GM12864 (cell line): ENCODE data around the gene TP53I11.

Experiments used
- DNase-seq: peaks from one replicate; pipeline ENCODE4 v3.0.0-alpha.2; 2011; ENCODE audit warnings: low read depth
- H3K4me3 ChIP-seq: 2 replicates; pipeline ENCODE4 v1.5.1; 2011; ENCODE audit warnings: mild to moderate bottlenecking, low read depth, low read length, control low read depth
- CTCF ChIP-seq: IDR thresholded peaks from 2 replicates; pipeline ENCODE4 v1.5.1; 2011; ENCODE audit warnings: low read depth, mild to moderate bottlenecking, moderate library complexity, low read length, control low read depth, inconsistent platforms; ENCODE audit errors: missing control alignments

The TP53I11 gene

DNA sequence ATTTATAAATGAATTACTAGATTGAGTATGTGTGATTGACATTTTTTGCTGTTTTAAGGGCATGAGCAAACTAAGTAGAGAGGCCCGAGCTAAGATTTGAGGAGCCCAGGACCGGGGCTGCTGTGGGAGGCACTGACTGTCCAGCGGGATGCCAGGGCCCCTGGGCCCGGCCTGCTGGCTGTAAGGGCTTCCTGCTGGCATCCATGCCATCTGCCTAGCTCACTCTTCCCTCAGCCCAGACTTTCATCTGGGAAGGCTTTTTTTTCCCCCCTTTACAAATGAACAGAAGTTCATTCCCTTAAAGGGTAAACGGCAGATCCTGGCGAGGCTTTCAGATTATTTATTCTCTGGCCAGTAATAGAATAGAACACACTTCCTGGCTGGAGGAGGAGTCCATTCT is 16.0 kb upstream of the TP53I11 start:
- no peak overlapping the region for H3K4me3 ChIP-seq
- DNase-seq, result no peak
- TF ChIP-seq CTCF, result no peak

DNA sequence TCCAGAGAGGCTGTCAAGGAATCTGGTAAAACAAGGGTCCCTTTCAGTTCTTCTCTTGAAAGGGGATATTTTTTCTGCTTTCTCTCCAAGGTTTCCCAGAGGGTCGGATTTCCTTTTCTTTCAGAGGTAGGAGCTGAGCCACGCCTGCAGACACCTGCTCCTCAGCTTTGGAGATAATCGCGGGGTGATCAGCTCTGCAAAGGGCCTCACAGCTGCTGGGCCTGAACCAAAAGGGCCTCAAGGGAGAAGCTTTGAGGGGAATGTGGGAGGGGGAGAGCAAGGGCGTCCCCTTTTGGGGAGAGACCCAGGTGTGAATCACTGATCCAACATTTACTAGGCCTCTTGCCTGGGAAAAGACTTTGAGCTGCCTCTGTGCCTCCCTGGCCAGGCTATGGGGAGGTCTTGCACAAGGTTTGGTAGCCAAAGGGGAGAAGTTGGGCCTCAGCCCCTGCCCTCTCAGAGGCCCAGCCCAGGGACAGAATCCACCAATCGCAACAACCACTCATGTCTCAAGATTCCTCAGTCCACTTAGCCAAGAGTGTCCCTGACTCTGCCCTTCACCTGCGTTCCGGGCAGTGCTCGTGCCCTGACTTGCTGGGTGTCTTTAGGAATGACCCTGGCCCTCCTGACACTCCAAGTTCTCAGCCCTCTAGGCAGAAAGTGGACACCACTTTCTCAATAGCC is 14.0 kb upstream of the TP53I11 start:
- H3K4me3 ChIP-seq, result no peak overlapping the region
- no peak for TF ChIP-seq CTCF
- no peak for DNase-seq

DNA sequence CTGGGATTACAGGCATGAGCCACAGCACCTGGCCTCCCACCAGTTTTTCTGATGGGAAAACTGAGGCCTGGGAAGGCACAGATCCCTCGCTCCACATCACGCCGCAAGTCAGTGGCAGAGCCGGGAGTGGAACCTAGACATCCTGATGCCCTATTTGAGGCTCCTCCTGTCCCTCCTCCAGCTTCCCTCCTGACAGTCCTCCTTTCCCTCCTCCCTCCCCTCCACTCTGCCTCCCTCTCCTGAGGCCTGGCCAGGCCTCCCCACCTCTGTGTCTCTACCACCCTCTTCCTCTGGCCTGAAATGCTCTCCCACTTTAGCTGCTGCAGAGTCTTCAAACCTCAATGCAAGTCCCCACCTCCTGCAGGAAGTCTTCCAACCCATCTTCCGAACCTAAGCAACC is 13.3 kb upstream of the TP53I11 start:
- no peak for DNase-seq
- no peak for TF ChIP-seq CTCF
- no peak overlapping the region for H3K4me3 ChIP-seq

- no peak for TF ChIP-seq CTCF
- DNase-seq, result no peak
- H3K4me3 ChIP-seq, result no peak overlapping the region
These were observed 12.5 kb upstream of the TP53I11 start for GRCh38 chr11:44963136-44963535.

DNA sequence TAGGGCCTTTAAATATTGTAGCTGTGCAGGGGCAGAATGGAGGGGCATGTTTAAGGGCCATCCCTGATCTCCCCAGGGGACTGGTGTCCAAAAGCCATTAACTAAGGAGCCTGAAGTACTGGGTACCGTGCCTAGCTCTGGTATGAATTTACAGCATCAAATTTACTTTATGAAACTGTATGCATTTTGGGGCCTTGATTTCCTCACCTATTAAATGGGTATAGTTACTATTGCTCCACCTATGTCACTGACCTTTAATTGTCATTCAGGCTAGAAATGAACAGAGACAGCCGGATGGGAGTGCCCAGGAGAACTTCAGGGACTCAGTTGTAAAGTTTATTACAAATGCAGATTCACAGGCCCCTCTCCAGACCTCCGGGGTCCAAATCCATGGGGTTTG is 11.8 kb upstream of the TP53I11 start:
- H3K4me3 ChIP-seq, result no peak overlapping the region
- no peak for DNase-seq
- TF ChIP-seq CTCF, result no peak

- H3K4me3 ChIP-seq, result no peak overlapping the region
- no peak for DNase-seq
- TF ChIP-seq CTCF, result no peak
These were observed 9.6 kb upstream of the TP53I11 start for GRCh38 chr11:44960200-44960845.

DNA sequence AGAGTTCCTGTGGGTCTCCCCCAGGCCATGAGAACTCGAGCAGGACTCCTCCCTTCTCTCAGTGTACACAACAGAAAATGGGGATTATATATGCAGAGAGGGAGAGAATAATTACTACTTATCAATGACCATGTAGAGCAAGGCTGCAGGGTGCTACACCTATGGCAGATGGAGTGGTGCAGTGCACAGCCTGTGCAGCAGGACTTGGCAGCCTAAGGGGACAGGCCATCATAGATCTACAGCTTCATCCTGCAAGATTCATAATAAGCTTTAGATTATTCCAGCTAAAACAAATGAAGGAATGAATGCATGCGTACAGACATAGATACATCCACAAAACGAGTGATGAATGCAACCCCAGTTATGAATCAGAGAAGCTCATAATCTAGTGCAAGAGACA is 8.4 kb upstream of the TP53I11 start:
- no peak for DNase-seq
- no peak overlapping the region for H3K4me3 ChIP-seq
- no peak for TF ChIP-seq CTCF
